ENCODE measurements around the gene ANKRD22.

DNA sequence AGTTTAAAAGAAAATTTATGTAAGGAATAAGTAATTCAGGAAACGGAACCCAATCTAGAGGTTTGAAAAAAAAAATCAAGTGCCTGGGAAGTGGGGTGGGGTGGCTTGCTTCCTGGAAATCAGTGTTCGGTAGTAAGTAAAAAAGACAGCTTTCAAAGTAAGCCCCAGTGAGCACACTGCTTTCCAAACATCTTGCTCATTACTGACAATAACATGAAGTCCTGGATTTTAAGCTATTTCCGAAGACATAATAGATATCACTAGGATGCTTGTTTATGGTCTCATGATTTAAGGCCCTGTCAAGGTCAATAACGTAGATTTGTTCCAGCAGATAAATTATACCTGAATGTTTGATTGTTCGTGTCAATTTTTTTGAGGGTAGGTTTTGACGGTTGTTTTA lies 29.7 kb upstream of the ANKRD22 start:
- TF ChIP-seq ELF1 (IDR thresholded peaks at IDR 0.05) (no peak), GABPA (IDR thresholded peaks at IDR 0.05; ENCODE audit: low read depth) (no peak), SMC3 (IDR thresholded peaks at IDR 0.05; ENCODE audit: low read depth, low read length) (no peak), FOSL2 (IDR thresholded peaks at IDR 0.05; ENCODE audit: borderline replicate concordance, low read depth) (no peak), CHD2 (IDR thresholded peaks at IDR 0.05; ENCODE audit: low read length, partially characterized antibody) (no peak), TCF12 (IDR thresholded peaks at IDR 0.05) (peak; percentile 62), MEF2A (IDR thresholded peaks at IDR 0.05; ENCODE audit: borderline replicate concordance, low read depth) (no peak), MXI1 (IDR thresholded peaks at IDR 0.05; ENCODE audit: low read depth, low read length) (no peak), RFX5 (IDR thresholded peaks at IDR 0.05; ENCODE audit: low read length) (no peak)
- TF ChIP-seq, protein P1, sequence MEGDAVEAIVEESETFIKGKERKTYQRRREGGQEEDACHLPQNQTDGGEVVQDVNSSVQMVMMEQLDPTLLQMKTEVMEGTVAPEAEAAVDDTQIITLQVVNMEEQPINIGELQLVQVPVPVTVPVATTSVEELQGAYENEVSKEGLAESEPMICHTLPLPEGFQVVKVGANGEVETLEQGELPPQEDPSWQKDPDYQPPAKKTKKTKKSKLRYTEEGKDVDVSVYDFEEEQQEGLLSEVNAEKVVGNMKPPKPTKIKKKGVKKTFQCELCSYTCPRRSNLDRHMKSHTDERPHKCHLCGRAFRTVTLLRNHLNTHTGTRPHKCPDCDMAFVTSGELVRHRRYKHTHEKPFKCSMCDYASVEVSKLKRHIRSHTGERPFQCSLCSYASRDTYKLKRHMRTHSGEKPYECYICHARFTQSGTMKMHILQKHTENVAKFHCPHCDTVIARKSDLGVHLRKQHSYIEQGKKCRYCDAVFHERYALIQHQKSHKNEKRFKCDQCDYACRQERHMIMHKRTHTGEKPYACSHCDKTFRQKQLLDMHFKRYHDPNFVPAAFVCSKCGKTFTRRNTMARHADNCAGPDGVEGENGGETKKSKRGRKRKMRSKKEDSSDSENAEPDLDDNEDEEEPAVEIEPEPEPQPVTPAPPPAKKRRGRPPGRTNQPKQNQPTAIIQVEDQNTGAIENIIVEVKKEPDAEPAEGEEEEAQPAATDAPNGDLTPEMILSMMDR (IDR thresholded peaks at IDR 0.05), result no peak

Measured in SK-N-SH (cell line).